CD4-positive, alpha-beta T cell treated with Interferon gamma for 1 hour (primary cell): ENCODE data around the gene SERTAD3.
"Not testable (repeated sequence)": the region's sequence is repeated elsewhere in the genome, so short reads cannot be mapped to it uniquely, and the experiment has no call there.

Source experiments
- DNase-seq: peaks from one replicate; pipeline ENCODE4 v3.0.0-alpha.2; 2020

The SERTAD3 gene

GRCh38 chr19:40457953-40458596, 13.9 kb upstream of the SERTAD3 start:
- no peak for DNase-seq

DNA sequence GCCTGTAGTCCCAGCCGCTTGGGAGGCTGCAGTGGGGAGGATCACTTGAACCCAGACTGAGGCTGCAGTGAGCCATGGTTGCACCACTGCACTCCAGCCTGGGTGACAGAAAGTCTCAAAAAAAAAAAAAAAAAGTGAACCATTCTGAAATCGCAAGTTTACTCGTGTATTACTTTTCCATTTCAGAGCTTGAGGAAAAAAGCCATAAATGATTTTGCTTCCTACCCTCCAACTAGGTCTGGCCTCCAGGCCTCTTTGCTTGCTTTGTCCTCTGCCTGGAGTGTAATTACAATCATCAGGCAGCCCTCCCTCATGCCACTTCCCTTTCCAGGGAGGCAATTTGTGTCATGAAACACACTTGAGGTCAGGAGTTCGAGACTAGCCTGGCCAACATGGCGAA, 12.9 kb upstream of the SERTAD3 start:
- no peak for DNase-seq

DNA sequence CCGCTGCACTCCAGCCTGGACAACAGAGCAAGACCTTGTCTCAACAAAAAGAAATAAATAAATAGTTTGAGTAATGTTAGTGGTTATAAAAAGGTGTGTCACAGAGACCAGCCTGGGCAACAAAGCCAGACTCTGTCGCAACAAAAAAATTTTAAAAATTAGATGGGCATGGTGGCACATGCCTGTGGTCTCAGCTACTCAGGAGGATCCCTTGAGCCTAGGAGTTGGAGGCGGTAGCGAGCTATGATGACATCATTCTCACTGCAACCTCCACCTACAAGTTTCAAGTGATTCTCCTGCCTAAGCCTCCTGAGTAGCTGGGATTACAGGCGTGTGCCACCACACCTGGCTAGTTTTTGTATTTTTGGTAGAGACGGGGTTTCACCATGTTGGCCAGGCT, 9.8 kb upstream of the SERTAD3 start:
- not testable (repeated sequence) for DNase-seq

DNA sequence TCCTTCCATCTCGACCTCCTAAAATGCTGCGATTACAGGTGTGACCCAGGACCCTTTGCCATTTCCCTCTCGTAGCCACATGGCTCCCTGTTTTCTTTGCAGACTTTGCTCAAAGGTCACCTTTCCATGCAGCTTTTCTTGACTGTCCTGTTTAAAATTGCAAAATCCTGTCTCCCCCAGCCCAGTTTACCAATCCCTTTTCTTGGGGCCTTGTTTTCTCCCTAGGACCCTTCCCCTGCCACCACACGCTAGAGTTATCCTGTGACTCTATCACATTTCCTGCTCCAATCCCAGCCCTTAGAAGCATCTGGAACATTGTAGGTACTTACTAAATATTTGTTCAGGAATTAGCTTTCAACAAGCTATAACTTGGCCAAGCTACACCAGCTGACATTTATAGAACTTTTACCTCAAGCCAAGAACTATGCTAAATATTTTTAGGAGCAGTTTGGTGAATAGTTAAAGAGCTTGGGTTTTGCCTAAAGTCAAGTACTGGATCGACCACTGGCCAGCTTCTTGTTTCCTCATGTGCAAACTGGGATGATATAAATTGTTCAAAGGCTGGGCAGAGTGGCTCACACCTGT, 9.1 kb upstream of the SERTAD3 start:
- no peak for DNase-seq

DNA sequence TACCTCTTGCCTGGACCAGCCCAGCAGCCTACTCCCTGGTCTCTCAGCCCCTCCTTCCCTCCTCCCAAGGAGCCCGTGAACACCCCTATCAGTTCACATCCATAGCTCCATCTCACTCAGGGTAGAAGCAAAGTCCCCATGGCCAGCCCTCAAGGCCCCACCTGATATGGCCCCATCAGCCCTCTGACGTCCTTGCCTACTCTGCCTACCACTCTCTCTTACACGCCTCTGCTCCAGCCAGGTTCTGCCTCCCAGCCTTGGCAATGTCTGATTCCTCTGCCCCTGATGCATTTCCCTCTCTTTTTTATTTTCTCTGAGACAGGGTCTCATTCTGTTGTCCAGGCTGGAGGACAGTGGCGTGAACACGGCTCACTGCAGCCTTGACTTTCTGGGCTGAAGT, 7.9 kb upstream of the SERTAD3 start:
- DNase-seq: no peak

DNA sequence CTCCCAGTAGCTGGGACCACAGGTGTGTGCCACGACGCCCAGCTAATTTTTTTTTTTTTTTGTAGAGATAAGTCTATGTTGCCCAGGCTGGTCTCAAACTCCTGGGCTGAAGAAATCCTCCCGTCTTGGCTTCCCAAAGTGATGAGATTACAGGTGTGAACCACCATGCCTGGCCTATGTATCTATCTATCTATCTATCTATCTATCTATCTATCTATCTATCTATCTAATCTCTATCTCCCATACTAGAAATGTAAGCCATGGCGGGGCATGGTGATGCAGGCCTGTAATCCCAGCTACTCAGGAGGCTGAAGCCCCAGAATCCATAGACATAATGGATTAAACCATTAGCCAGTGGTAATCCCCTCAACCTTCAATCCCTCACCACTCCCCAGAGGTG, 6.5 kb upstream of the SERTAD3 start:
- DNase-seq: no peak

DNA sequence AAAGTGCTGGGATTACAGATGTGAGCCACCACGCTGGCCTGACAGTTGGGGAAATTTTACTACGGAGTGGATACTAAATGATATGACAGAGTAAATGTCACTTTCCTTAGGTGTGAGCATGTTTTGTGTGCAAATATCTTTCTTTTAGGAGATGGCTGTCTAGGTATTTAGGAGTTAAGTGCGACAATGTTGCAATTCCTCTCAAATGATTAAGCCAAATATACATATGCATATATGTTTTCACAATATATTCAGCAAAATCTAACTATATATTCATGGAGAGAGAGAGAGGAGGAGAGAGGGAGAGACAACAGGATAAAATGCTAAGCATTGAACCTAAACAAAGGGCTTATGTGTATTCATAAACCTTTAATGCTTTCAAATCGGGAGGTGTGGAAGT, 5.4 kb upstream of the SERTAD3 start:
- no peak for DNase-seq

- DNase-seq: no peak
Observed at GRCh38 chr19:40446263-40446784, 2.2 kb upstream of the SERTAD3 start.

- no peak for DNase-seq
Observed at GRCh38 chr19:40445780-40446262, 1.7 kb upstream of the SERTAD3 start.

DNA sequence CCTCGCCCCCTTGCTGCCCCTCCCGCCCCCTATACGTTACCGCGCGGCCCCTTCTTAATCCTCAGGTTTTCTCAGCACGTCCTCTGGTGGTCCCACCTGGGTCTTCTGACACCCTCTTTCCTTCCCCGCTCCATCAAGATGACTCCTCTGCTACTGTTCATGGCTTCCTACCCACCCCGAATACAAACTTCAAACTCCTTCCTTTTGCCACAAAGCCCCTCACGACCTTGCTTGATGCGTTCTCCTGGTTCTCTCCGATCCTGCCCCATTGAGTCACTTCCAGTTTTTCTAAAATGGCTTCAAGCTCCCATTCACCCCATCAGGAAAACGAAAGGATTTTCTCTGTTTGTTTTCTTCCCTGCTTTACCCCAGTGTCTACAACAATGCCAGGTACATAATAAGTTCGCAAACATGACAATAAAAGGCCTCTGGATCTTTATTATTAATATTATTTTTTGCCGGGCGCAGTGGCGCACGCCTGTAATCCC, 734 bp upstream of the SERTAD3 start:
- no peak for DNase-seq

DNA sequence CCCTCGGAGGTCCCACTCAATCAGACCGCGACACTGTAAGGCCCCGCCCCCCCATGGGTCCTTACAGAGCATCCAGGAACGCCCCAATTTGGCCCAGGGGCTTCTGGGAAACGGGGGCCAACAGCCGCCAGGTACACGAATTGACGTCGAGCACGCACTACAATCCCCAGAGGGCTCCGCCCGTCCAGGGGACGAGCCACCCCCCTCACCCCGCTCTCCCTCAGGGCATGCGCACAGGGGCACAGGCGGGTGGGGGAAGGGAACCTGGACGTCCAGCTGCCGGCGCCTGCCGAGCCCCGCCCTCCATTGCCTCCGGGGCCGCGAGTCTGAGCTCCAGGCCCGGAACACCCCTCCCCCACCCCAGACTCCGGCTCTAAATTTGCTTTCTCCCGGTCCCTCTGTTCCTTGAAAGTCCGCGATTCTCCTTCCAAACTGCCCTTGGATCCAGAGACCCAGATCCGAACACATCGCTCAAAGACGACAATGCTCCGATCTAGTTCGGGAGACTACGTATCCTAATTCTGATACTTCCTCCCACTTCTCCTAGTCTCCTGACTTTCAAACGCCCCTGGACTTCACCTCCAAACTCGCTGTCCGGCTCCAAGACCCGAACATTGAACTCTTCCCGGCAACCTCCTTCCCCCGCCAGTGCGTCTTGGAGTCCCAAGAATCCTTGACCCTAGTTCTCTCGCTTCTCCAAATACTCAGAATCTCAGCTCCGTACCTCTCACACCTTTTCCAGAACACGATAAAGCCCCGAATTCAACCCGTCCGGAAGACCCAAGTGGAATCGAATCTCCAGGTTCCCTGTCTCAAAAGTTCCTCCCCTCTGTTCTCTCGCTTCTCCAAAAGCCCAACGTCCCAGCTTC, 770 bp downstream of the SERTAD3 start:
- DNase-seq: peak; percentile 100

- DNase-seq: no peak
Observed at GRCh38 chr19:40442328-40443130, 1.6 kb downstream of the SERTAD3 start.

GRCh38 chr19:40441719-40442253, 2.3 kb downstream of the SERTAD3 start:
- DNase-seq: no peak

DNA sequence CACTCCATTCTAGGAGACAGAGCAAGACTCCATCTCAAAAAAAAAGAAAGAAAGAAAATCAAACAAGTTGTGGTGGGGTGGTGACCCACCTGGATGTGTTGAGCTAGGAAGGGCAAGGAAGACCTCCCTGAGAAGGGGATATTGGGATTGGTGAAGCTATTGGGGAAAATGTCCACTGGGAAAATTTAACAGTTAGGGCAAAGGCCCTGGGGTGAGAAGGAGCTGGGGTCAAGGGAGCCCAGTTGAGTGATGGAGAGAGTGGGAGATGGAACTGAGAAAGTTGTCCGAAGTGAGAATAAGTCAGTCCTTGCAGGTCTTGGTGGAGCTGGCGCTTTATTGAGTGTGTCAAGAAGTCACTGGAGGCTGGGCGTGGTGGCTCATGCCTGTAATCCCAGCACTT, 5.9 kb downstream of the SERTAD3 start:
- no peak for DNase-seq

- peak; percentile 71 for DNase-seq
Observed at GRCh38 chr19:40433391-40434216, 10.5 kb downstream of the SERTAD3 start.

DNA sequence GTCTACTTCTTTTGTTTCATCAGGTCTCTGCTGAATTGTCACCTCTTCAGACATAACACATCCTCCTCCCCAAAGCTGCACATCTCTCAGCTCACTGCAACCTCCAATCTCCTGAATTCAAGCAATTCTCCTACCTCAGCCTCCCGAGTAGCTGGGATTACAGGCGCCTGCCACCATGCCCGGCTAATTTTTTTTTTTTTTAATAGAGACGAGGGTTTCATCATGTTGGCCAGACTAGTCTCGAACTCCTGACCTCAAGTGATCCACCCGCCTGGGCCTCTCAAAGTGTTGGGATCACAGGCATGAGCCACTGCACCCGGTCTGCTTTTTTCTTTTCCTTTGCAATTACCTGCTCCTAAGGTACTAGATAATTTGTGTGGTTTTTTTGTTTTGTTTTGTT, 11.4 kb downstream of the SERTAD3 start:
- not testable (repeated sequence) for DNase-seq

- DNase-seq: no peak
Observed at GRCh38 chr19:40431698-40432097, 12.4 kb downstream of the SERTAD3 start.

GRCh38 chr19:40430242-40430641, 13.9 kb downstream of the SERTAD3 start:
- not testable (repeated sequence) for DNase-seq

- not testable (repeated sequence) for DNase-seq
Observed at GRCh38 chr19:40428197-40428596, 15.9 kb downstream of the SERTAD3 start.

DNA sequence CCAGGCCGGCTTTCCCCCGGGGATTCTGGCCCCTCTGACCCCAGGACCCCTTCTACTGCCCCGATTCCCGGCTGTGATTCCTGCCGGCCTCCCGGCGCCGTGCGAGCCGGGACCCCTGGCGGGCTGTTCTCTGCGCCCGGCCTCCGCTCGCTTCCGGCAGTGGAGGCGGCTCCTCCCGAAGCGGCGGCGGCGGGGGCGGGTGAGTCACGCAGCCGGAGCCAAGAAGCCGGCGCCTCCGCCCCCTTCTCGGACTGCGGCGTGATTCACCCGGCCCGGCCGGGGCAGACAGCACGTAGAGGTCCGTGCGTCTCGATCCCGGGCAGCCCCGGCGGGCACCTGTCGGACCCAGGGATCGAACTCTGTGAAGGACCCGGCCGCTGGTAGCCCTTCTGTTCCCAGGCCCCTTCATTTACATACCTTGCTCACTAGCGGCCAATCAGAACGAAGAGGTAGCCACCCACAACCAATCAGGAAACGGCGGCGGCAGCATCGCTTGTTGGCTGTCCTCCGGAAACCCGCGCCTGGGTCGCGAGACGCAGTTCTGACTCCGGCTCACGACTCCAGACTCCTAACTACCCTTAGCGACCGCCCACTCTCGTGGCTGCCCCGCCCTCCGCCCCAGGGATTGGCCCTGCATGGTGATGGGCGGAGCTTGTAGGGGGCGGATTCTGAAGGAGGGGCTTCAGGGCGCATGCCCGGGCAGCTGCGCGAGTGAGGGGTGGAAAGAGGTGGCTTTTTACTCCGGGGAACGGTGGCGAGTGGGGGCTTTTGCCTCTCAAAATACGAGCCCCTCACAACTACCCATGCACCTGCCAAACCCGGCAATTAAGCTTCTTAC, 18.5 kb downstream of the SERTAD3 start, which contains the start of gene SERTAD1:
SERTAD1 (minus strand) TSS at position 543 of the 838 bp plus-strand sequence. CDS start 2,446 bp downstream, outside the sequence.
- peak; percentile 100 for DNase-seq
